GM10248 (cell line): ENCODE results near the gene VSNL1.

Experiments used
- CTCF ChIA-PET: fragments of 300-600 bp; sonication (Branson Sonifier 250); formaldehyde crosslinking; extraction: SDS; loops from one replicate; lab custom pipeline; 2021; ENCODE audit warnings: antibody characterized with exemption; lab: Yijun Ruan, JAX
- POLR2A ChIA-PET: fragments of 350-650 bp; sonication (Branson Sonifier 250); formaldehyde crosslinking; extraction: SDS; loops from one replicate; lab custom pipeline; 2020; ENCODE audit warnings: antibody characterized with exemption; lab: Yijun Ruan, JAX
- DNase-seq: peaks from one replicate; pipeline ENCODE4 v3.0.0; 2012; ENCODE audit errors: extremely low spot score
- CTCF ChIP-seq: IDR thresholded peaks from 2 replicates; pipeline ENCODE4 v1.5.1; 2012; ENCODE audit warnings: mild to moderate bottlenecking, low read depth; ENCODE audit errors: extremely low read depth, missing control alignments, control extremely low read depth

The VSNL1 gene

DNA sequence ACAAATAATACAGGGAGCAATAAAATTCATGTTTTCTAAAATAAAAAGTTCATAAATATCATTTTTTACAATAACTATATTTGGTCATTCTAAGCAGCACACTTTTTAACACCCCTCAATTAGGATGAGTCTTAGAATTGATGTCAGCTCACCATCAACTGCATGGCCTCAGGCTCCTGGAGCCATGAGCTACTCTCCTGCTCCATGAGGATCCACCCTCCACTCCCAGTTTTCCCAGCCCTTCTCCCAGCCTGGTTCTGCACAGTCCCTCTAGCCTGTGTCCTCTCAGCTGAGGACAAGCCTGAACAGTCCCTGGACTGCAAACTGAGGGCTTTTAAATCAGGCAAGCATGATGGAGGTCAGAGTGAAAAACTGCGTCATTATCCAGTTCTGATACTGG is 124.0 kb downstream of the VSNL1 start:
- CTCF ChIA-PET = interaction anchor here (16.4 to 25.6 kb wide), 2 partner anchors 9 to 20 kb away, joined by 193 to 343 read pairs; no protein-coding TSS in a partner anchor
- DNase-seq = no peak
- POLR2A ChIA-PET = no interaction called here
- TF ChIP-seq CTCF = no peak

- CTCF ChIA-PET = interaction anchor here (1.0 to 25.6 kb wide), 6 partner anchors 9 to 197 kb away, joined by 3 to 343 read pairs (median 4); no protein-coding TSS in a partner anchor
- TF ChIP-seq CTCF = no peak
- POLR2A ChIA-PET = no interaction called here
- DNase-seq = no peak
These were observed 127.4 kb downstream of the VSNL1 start for GRCh38 chr2:17667898-17668297.

DNA sequence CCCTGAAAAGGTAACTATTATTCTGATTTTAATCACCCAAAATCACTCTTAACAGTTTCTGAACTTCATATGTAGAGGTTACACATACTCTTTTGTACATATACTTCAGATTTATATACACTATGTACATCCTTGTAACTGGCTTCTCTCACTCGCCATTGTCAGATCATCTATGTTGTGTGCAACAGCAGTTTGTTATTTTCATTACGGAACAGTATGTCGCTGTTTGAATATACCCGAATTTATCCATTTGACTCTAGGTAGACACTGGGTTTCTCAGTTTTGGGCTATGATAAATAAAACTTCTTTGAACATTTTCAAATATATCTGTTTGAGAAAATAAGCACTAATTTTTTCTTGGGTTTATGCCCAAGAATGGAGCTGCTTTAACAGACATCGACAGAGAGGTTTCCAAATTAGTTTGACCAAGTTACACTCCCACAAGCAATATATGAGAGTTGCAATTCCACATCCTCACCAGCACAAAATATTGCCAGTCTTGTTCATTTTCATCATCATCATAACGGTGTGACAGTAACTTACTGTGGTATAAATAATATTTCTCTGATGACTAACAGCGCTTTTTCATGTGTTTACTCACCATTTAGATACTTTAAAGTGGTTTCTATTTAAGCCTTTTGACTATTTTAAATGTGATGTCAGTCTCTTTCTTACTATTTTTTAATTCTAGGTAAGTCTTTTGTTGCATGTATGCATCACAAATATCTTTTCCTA is 132.3 kb downstream of the VSNL1 start:
- no peak for TF ChIP-seq CTCF
- CTCF ChIA-PET = interaction anchor here (0.7 to 25.6 kb wide), 10 partner anchors 10 to 363 kb away, joined by 3 to 343 read pairs (median 10); no protein-coding TSS in a partner anchor
- DNase-seq = no peak
- POLR2A ChIA-PET = no interaction called here

DNA sequence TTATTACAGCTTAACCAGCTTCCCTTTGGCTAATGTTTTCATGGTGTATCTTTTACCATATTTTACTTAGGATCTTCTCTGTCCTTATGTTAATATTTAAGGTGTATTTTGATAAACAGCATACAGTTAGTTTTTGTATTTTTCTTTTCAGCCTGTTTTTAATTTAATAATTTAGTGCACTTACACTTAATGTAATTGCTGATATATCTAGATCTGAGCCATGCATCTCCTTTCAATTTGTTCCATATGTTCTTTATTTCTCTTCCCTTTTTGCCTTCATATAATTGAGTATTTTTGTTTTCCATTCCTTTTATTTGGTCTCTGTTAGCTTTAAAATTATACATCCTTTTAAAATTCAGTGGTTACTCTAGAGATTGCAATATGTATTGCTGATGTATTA is 134.3 kb downstream of the VSNL1 start:
- POLR2A ChIA-PET = no interaction called here
- no peak for DNase-seq
- TF ChIP-seq CTCF = no peak
- CTCF ChIA-PET = interaction anchor here (1.5 to 25.6 kb wide), 3 partner anchors 18 to 365 kb away, joined by 4 to 343 read pairs (median 193); no protein-coding TSS in a partner anchor

- DNase-seq = no peak
- no peak for TF ChIP-seq CTCF
- ChIA-PET POLR2A (no interaction called here), CTCF (interaction anchor here (1.2 to 2.6 kb wide), 7 partner anchors 10 to 40 kb away, joined by 3 to 16 read pairs (median 4); no protein-coding TSS in a partner anchor)
These were observed 139.6 kb downstream of the VSNL1 start for GRCh38 chr2:17680119-17680518.

DNA sequence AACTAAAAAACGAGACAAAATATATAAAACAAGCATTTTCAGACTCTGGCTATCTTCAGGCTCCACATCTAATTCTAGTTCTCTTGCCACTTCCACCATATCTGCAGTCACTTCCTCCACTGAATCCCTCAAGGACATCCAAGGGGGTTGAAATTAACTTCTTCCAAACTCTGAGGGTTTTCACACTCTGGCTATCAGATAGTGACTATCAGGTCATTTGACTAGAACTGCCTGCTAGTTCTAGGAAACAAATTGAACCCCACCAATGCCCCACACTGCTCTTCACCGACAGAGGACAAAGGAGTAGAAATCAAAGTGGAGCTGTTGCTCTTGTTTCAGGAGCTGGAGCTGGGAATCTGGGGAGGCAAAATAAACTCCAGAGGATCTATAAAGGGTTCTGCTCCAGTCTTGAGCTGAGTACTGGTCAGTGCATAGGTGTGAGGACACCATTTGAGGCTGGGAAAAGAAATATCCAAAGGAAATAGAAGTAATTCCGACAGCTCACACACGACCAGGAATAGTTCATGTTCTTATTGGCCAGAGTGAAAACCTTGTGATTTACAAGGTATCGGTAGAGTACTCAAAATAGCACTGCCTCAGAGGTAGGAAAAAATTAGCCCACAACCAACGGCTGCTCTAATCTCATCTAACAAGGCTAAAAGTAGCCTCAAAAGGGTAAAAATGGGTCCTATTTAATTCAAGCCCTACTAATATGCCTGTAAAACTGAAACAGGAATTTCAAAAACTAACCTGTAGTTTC is 141.8 kb downstream of the VSNL1 start:
- TF ChIP-seq CTCF = no peak
- ChIA-PET POLR2A (no interaction called here), CTCF (interaction anchor here (0.9 to 1.9 kb wide), 4 partner anchors 11 to 141 kb away, joined by 3 to 14 read pairs (median 3); no protein-coding TSS in a partner anchor)
- no peak for DNase-seq
